AG08396 (cell line): ENCODE data around the gene ULK4.
A peak's percentile ranks its signal among the peaks of the same experiment; 100 is the strongest.

ENCODE experiments used
- DNase-seq: peaks from one replicate; pipeline ENCODE4 v3.0.0; 2012; ENCODE audit warnings: low spot score, mixed read lengths

The ULK4 gene

GRCh38 chr3:41220906-41221677, 740.8 kb downstream of the ULK4 start:
- DNase-seq, result no peak

GRCh38 chr3:41219424-41219823, 742.5 kb downstream of the ULK4 start:
- no peak for DNase-seq

DNA sequence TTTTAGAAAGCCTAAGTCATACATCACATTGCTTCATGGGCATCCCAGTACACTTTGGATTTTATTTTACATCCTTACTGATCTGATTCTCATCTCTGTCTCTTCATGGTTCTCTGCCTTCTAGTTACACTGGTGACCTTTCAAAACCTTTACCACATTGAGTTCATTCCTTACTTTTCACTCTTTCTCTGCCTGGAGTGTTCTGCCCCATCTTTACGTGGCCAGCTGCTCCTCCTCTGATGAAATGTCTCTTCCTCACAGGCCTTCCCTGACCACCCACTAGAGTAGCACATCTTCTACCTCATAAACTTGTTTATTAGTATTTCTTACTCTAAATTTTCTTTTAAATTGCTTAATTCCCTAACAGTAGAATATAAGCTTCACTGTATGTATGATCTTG, 744.9 kb downstream of the ULK4 start:
- DNase-seq, result no peak

GRCh38 chr3:41216422-41216821, 745.5 kb downstream of the ULK4 start:
- DNase-seq, result no peak

DNA sequence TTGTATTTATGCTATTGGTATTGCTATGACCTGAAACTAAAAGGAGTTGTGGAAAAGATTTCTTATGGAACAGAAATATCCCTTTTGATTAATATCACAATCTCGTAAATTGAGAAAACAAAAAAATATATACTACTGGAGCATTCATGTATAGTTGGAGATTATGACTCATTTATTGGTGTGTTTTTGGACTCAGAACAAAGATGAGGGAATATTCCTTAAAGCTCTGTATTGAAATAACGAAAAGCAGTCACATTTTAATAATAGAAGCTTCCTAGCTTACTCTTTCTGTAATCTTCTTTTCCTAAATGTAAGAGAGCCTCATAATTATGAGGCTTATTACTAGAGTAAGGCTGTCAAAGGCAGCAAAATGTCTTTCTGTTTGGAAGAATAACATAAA, 748.3 kb downstream of the ULK4 start:
- no peak for DNase-seq

DNA sequence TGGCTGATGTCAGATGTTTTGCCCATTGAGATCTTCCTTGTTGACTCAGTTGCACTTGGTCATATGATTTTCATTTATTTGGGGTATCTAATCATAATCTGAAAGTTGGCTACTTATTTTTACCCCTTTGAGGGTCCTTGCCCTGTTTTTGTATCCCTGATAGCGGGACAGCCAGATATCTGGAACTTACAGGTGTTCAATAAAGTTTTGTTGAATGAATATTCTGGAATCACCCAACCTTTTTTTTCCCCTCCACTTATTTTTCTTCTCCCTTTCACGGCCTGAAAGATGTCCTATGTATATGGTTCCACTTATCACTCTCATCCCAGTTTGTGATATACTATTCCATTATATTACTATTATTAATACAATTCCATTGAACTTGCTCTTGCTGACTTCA, 749.8 kb downstream of the ULK4 start:
- DNase-seq, result no peak

DNA sequence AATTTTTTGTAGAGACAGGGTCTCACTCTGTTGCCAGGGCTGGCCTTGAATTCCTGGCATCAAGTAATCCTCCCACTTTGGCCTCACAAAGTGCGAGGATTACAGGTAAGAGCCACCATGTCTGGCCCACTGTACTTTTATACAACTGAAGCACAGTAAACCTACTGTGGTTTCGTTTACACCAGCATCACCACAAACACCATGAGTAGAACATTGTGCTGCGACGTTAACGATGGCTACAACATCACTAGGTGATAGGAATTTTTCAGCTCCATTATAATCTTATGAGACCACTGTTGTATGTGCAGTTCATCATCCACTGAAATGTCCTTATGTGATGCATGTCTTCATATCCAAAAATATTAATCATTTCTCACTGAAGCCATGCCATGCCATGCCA, 750.9 kb downstream of the ULK4 start:
- DNase-seq, result no peak

DNA sequence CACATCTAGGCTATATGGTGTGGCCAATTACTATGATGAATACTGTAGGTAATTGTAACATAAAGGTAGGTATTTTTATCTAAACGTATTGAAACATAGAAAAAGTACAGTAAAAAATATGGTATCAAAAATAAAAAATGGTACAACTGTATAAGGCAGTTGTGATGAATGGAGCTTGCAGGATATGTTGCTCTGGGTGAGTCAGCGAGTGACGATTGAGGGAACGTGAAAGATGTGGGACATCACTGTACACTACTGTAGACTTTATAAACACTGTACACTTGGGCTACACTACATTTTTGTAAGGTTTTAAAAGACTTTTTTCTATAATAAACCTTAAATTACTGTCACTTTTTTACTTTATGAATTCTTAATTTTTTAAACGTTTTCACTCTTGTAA, 752.3 kb downstream of the ULK4 start:
- no peak for DNase-seq

DNA sequence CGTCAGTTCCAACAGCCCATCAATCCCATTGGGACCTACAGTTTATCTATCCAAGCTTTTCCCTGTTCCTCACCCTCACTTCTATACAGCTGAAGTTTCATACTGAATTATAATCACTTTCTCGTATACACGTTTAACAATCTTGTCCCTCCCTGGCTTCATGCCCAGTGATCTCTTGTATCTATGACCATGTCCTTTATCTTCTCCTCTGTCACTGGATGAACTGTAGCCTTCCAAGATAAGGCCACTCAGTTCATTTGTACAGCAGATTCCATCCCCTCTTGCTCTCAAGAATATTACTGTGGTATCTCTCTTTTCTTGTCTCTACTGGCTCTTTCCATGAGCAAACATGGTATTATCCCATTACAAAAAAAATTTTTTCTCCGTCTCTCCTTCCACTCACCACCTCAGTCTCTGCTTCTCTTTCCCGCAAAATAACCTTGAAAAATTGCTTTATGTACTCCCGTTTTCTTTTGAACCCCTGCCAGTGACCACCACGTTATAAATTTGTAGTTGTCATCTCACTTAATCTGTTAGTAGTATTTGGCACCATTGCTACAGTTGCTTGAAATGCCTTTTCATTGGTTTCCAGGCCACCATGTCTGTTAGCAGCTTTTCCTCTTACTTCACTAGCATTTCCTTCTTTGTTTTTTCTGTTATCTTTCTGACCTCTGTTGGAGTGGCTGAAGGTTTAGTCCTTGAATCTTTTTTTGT, 753.2 kb downstream of the ULK4 start:
- no peak for DNase-seq

DNA sequence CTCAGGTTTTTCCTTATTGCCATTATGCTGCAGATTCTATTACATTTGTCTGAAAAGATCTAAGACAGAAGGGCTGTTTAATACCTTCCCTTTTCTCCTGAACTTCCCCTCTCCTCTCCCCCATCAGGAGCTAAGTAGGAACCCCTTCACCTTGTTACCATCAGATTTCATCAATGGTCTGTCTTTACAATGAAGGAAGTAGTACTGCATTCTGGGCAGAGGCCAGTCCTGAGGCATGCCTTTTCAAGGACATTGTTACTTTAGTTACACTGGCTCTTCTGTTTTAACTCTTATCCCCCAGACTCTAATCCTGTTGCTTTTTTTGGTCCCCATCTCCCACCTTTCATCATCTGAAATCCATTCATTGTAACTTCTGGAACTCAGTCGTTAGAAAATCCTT, 754.5 kb downstream of the ULK4 start:
- DNase-seq, result no peak

GRCh38 chr3:41205591-41205990, 756.3 kb downstream of the ULK4 start:
- DNase-seq, result no peak

- DNase-seq, result no peak
These were observed 757.5 kb downstream of the ULK4 start for GRCh38 chr3:41204369-41204768.

DNA sequence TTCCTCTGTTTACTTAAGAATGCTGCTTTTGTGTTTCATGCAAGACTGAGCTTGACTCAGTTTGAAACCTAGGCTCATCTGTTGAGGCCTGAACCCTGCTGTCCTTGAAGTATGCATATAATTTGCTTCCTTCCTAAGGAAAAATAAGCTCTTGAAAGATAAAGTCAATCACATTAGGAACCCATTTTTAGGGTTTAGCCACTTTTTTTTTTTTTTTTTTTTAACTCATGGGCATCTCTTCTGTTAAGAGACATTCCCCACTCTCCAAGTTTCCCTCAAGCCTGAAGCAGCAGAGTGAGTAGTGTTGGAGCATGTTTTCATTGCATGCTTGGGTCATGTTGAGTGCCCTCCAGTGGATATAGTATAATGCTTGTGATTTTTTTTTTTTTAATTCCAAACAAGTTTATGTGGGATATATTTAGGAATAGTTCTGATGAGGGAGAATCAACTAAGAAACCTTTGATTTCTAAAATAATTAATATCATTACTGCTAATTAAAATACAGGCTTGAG, 759.0 kb downstream of the ULK4 start:
- DNase-seq, result peak; percentile 39

GRCh38 chr3:41202075-41202833, 759.6 kb downstream of the ULK4 start:
- no peak for DNase-seq

DNA sequence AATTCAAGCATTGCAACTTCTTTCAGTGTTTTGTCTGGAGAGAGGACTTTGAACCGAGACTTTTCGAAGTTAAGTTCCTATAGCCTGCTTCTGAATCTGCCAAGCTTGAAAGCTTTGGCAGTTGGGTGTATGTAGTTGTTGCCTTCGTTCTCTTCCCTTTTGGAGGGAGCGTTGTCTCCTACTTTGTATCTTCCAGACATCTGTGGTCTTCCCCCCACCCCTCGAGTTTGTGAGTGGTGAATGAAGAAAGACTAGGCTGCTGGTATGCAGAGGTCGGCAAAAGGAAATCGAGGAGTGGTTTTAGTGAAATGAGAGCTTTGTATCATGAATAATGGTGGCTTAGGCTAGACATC, 761.3 kb downstream of the ULK4 start:
- peak; percentile 24 for DNase-seq

GRCh38 chr3:41199866-41200668, 761.8 kb downstream of the ULK4 start:
- peak; percentile 63 for DNase-seq

GRCh38 chr3:41198950-41199865, 762.7 kb downstream of the ULK4 start, which contains the start of gene CTNNB1:
Gene CTNNB1, plus strand, starts transcription at chr3:41199505. Its CDS starts 24,564 bp downstream, at chr3:41224069.
- peak; percentile 91 for DNase-seq

DNA sequence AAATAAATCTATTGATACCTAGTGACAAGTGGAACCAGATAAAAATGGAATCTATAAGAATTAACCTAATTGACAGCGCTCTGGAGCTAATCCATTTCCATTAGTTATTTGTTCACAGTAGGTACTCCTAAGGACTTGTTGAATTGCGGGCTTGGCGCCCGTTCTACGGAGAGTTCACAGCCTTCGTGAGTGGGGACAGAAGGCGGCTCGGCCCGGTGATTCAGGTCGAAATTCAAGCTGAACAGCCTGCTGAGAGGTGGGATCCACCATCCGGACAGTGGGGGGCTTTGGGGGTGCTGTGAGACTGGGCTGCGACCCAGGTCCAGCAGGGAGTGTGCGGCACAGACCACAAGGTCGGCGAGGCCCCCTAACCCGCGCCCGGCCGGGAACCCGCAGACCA, 763.4 kb downstream of the ULK4 start:
- DNase-seq, result no peak

GRCh38 chr3:41198046-41198445, 763.9 kb downstream of the ULK4 start:
- DNase-seq, result no peak
